HG02970 (cell line): Measurements from ENCODE around the gene DST.

ENCODE experiments used
- ATAC-seq: cut with Tn5 transposase; IDR thresholded peaks from one replicate; pipeline ENCODE4 v1.9.1; 2021; ENCODE audit warnings: mild to moderate bottlenecking, moderate library complexity, moderate number of reproducible peaks; ENCODE audit not compliant: unreplicated experiment, low FRiP score

DST gene

GRCh38 chr6:56540232-56541029 lies 102.3 kb downstream of the DST start:
- ATAC-seq = no peak

- ATAC-seq = no peak
Measured at GRCh38 chr6:56539527-56540105, 103.1 kb downstream of the DST start.

- ATAC-seq = no peak
Measured at GRCh38 chr6:56538851-56539250, 103.8 kb downstream of the DST start.

- ATAC-seq = no peak
Measured at GRCh38 chr6:56537223-56537770, 105.4 kb downstream of the DST start.

- ATAC-seq = no peak
Measured at GRCh38 chr6:56536536-56536935, 106.2 kb downstream of the DST start.

GRCh38 chr6:56535626-56536025 lies 107.1 kb downstream of the DST start:
- no peak for ATAC-seq

GRCh38 chr6:56534680-56535419 lies 107.8 kb downstream of the DST start:
- ATAC-seq = no peak

- no peak for ATAC-seq
Measured at GRCh38 chr6:56532766-56533551, 109.7 kb downstream of the DST start.

- ATAC-seq = no peak
Measured at GRCh38 chr6:56531839-56532595, 110.7 kb downstream of the DST start.

GRCh38 chr6:56529594-56530191 lies 113.0 kb downstream of the DST start:
- ATAC-seq = no peak

GRCh38 chr6:56528412-56528841 lies 114.3 kb downstream of the DST start:
- no peak for ATAC-seq

- ATAC-seq = no peak
Measured at GRCh38 chr6:56527934-56528333, 114.8 kb downstream of the DST start.

- no peak for ATAC-seq
Measured at GRCh38 chr6:56526860-56527544, 115.7 kb downstream of the DST start.

- no peak for ATAC-seq
Measured at GRCh38 chr6:56525974-56526789, 116.5 kb downstream of the DST start.

GRCh38 chr6:56524891-56525703 lies 117.6 kb downstream of the DST start:
- ATAC-seq = no peak

- no peak for ATAC-seq
Measured at GRCh38 chr6:56522495-56523270, 120.0 kb downstream of the DST start.
